ENCODE results near the gene AKAP1. TPM values are rescaled to one million over a fixed set of nuclear protein-coding genes. Genes with fewer than 3 reads are reported as not detected.
A peak's percentile ranks its signal among the peaks of the same experiment; 100 is the strongest.

AKAP1 gene
- total RNA-seq, 1 experiment from 2014 or later, result 56.1 TPM

GRCh38 chr17:57110152-57110542, 25.1 kb downstream of the AKAP1 start:
- Histone ChIP-seq H3K27ac (ENCODE audit: low read length) (no peak overlapping the region), H3K9ac (ENCODE audit: low read length) (no peak overlapping the region), H4K20me1 (ENCODE audit: insufficient read depth, low read depth, low read length) (peaks cover 23% of the 10 kb centered on the region; the same call in 1 of the 2 replicates), H3K9me3 (ENCODE audit: low read length) (no peaks in the 10 kb centered on the region), H3K4me1 (ENCODE audit: low read length) (peaks cover 3% of the 10 kb centered on the region; the same call in 1 of the 2 replicates), H3K4me3 (ENCODE audit: low read length) (no peak overlapping the region), H3K9me2 (replicated peaks; ENCODE audit: insufficient read depth, low read length) (no peaks in the 10 kb centered on the region), H3K79me2 (ENCODE audit: low read length) (peaks cover 40% of the 10 kb centered on the region), H3K36me3 (ENCODE audit: insufficient read depth, low read length) (peaks cover 18% of the 10 kb centered on the region; the same call in 1 of the 2 replicates), H2AFZ (ENCODE audit: low read length) (no peak overlapping the region), H3K27me3 (ENCODE audit: low read length) (no peaks in the 10 kb centered on the region), H3K4me2 (ENCODE audit: low read depth, low read length, poor library complexity, severe bottlenecking) (no peak overlapping the region)
- DNase-seq, result no peak

GRCh38 chr17:57110579-57111325, 25.7 kb downstream of the AKAP1 start:
- no peak overlapping the region for H3K4me2 ChIP-seq (ENCODE audit: low read depth, low read length, poor library complexity, severe bottlenecking)
- H4K20me1 ChIP-seq (ENCODE audit: insufficient read depth, low read depth, low read length), result peaks cover 21% of the 10 kb centered on the region; the same call in 1 of the 2 replicates
- no peak overlapping the region for H2AFZ ChIP-seq (ENCODE audit: low read length)
- no peak overlapping the region for H3K4me3 ChIP-seq (ENCODE audit: low read length)
- H3K27me3 ChIP-seq (ENCODE audit: low read length), result no peaks in the 10 kb centered on the region
- no peak overlapping the region for H3K9ac ChIP-seq (ENCODE audit: low read length)
- no peaks in the 10 kb centered on the region for H3K9me2 ChIP-seq (replicated peaks; ENCODE audit: insufficient read depth, low read length)
- no peaks in the 10 kb centered on the region for H3K9me3 ChIP-seq (ENCODE audit: low read length)
- no peak for DNase-seq
- H3K27ac ChIP-seq (ENCODE audit: low read length), result no peak overlapping the region
- H3K79me2 ChIP-seq (ENCODE audit: low read length), result peaks cover 34% of the 10 kb centered on the region
- H3K36me3 ChIP-seq (ENCODE audit: insufficient read depth, low read length), result peaks cover 24% of the 10 kb centered on the region; the same call in 1 of the 2 replicates
- peaks cover 3% of the 10 kb centered on the region; the same call in 1 of the 2 replicates for H3K4me1 ChIP-seq (ENCODE audit: low read length)

GRCh38 chr17:57111386-57111785, 26.3 kb downstream of the AKAP1 start:
- Histone ChIP-seq H3K79me2 (ENCODE audit: low read length) (peaks cover 28% of the 10 kb centered on the region), H3K4me2 (ENCODE audit: low read depth, low read length, poor library complexity, severe bottlenecking) (no peak overlapping the region), H3K9ac (ENCODE audit: low read length) (no peak overlapping the region), H4K20me1 (ENCODE audit: insufficient read depth, low read depth, low read length) (0 out of 2 replicates have a peak, but pooled peaks cover 16% of the 10 kb centered on the region), H2AFZ (ENCODE audit: low read length) (no peak overlapping the region), H3K4me3 (ENCODE audit: low read length) (no peak overlapping the region), H3K4me1 (ENCODE audit: low read length) (peaks cover 3% of the 10 kb centered on the region; the same call in 1 of the 2 replicates), H3K36me3 (ENCODE audit: insufficient read depth, low read length) (peaks cover 26% of the 10 kb centered on the region; the same call in 1 of the 2 replicates), H3K27me3 (ENCODE audit: low read length) (no peaks in the 10 kb centered on the region), H3K9me3 (ENCODE audit: low read length) (no peaks in the 10 kb centered on the region), H3K9me2 (replicated peaks; ENCODE audit: insufficient read depth, low read length) (no peaks in the 10 kb centered on the region), H3K27ac (ENCODE audit: low read length) (no peak overlapping the region)
- DNase-seq, result no peak

GRCh38 chr17:57113011-57113410, 28.0 kb downstream of the AKAP1 start:
- Histone ChIP-seq H3K27ac (ENCODE audit: low read length) (no peak overlapping the region), H3K9me3 (ENCODE audit: low read length) (no peaks in the 10 kb centered on the region), H3K9ac (ENCODE audit: low read length) (no peak overlapping the region), H3K4me3 (ENCODE audit: low read length) (no peak overlapping the region), H3K9me2 (replicated peaks; ENCODE audit: insufficient read depth, low read length) (no peaks in the 10 kb centered on the region), H3K4me2 (ENCODE audit: low read depth, low read length, poor library complexity, severe bottlenecking) (no peak overlapping the region), H3K36me3 (ENCODE audit: insufficient read depth, low read length) (peaks cover 30% of the 10 kb centered on the region; the same call in 1 of the 2 replicates), H3K4me1 (ENCODE audit: low read length) (peaks cover 3% of the 10 kb centered on the region; the same call in 1 of the 2 replicates), H2AFZ (ENCODE audit: low read length) (no peak overlapping the region), H3K79me2 (ENCODE audit: low read length) (peaks cover 15% of the 10 kb centered on the region), H3K27me3 (ENCODE audit: low read length) (no peaks in the 10 kb centered on the region), H4K20me1 (ENCODE audit: insufficient read depth, low read depth, low read length) (0 out of 2 replicates have a peak, but pooled peaks cover 12% of the 10 kb centered on the region)
- DNase-seq, result no peak

GRCh38 chr17:57113656-57114055, 28.6 kb downstream of the AKAP1 start:
- Histone ChIP-seq H2AFZ (ENCODE audit: low read length) (no peak overlapping the region), H4K20me1 (ENCODE audit: insufficient read depth, low read depth, low read length) (0 out of 2 replicates have a peak, but pooled peaks cover 12% of the 10 kb centered on the region), H3K79me2 (ENCODE audit: low read length) (peaks cover 11% of the 10 kb centered on the region), H3K9me2 (replicated peaks; ENCODE audit: insufficient read depth, low read length) (no peaks in the 10 kb centered on the region), H3K9ac (ENCODE audit: low read length) (no peak overlapping the region), H3K4me2 (ENCODE audit: low read depth, low read length, poor library complexity, severe bottlenecking) (no peak overlapping the region), H3K27ac (ENCODE audit: low read length) (no peak overlapping the region), H3K9me3 (ENCODE audit: low read length) (no peaks in the 10 kb centered on the region), H3K27me3 (ENCODE audit: low read length) (no peaks in the 10 kb centered on the region), H3K4me3 (ENCODE audit: low read length) (no peak overlapping the region), H3K36me3 (ENCODE audit: insufficient read depth, low read length) (peaks cover 37% of the 10 kb centered on the region; the same call in 1 of the 2 replicates), H3K4me1 (ENCODE audit: low read length) (peaks cover 3% of the 10 kb centered on the region; the same call in 1 of the 2 replicates)
- DNase-seq, result no peak

GRCh38 chr17:57114085-57114673, 29.1 kb downstream of the AKAP1 start:
- Histone ChIP-seq H2AFZ (ENCODE audit: low read length) (no peak overlapping the region), H3K9ac (ENCODE audit: low read length) (no peak overlapping the region), H3K4me1 (ENCODE audit: low read length) (peaks cover 3% of the 10 kb centered on the region; the same call in 1 of the 2 replicates), H3K4me2 (ENCODE audit: low read depth, low read length, poor library complexity, severe bottlenecking) (no peak overlapping the region), H3K4me3 (ENCODE audit: low read length) (no peak overlapping the region), H3K9me2 (replicated peaks; ENCODE audit: insufficient read depth, low read length) (no peaks in the 10 kb centered on the region), H3K36me3 (ENCODE audit: insufficient read depth, low read length) (peaks cover 40% of the 10 kb centered on the region; the same call in 1 of the 2 replicates), H3K9me3 (ENCODE audit: low read length) (no peaks in the 10 kb centered on the region), H3K79me2 (ENCODE audit: low read length) (peaks cover 5% of the 10 kb centered on the region), H4K20me1 (ENCODE audit: insufficient read depth, low read depth, low read length) (0 out of 2 replicates have a peak, but pooled peaks cover 8% of the 10 kb centered on the region), H3K27me3 (ENCODE audit: low read length) (no peaks in the 10 kb centered on the region), H3K27ac (ENCODE audit: low read length) (no peak overlapping the region)
- DNase-seq, result peak; percentile 81

GRCh38 chr17:57115377-57115776, 30.3 kb downstream of the AKAP1 start:
- H3K9me3 ChIP-seq (ENCODE audit: low read length), result no peaks in the 10 kb centered on the region
- no peak overlapping the region for H3K27ac ChIP-seq (ENCODE audit: low read length)
- DNase-seq, result no peak
- H2AFZ ChIP-seq (ENCODE audit: low read length), result no peak overlapping the region
- no peaks in the 10 kb centered on the region for H3K4me1 ChIP-seq (ENCODE audit: low read length)
- H3K9me2 ChIP-seq (replicated peaks; ENCODE audit: insufficient read depth, low read length), result no peaks in the 10 kb centered on the region
- H3K36me3 ChIP-seq (ENCODE audit: insufficient read depth, low read length), result peaks cover 38% of the 10 kb centered on the region; the same call in 1 of the 2 replicates
- no peaks in the 10 kb centered on the region for H3K27me3 ChIP-seq (ENCODE audit: low read length)
- no peak overlapping the region for H3K4me2 ChIP-seq (ENCODE audit: low read depth, low read length, poor library complexity, severe bottlenecking)
- 0 out of 2 replicates have a peak, but pooled peaks cover 6% of the 10 kb centered on the region for H4K20me1 ChIP-seq (ENCODE audit: insufficient read depth, low read depth, low read length)
- H3K79me2 ChIP-seq (ENCODE audit: low read length), result no peaks in the 10 kb centered on the region
- no peak overlapping the region for H3K4me3 ChIP-seq (ENCODE audit: low read length)
- no peak overlapping the region for H3K9ac ChIP-seq (ENCODE audit: low read length)

- Histone ChIP-seq H3K36me3 (ENCODE audit: insufficient read depth, low read length) (peaks cover 42% of the 10 kb centered on the region; the same call in 1 of the 2 replicates), H3K9me3 (ENCODE audit: low read length) (no peaks in the 10 kb centered on the region), H3K4me2 (ENCODE audit: low read depth, low read length, poor library complexity, severe bottlenecking) (no peak overlapping the region), H4K20me1 (ENCODE audit: insufficient read depth, low read depth, low read length) (0 out of 2 replicates have a peak, but pooled peaks cover 4% of the 10 kb centered on the region), H3K27ac (ENCODE audit: low read length) (no peak overlapping the region), H3K4me1 (ENCODE audit: low read length) (no peaks in the 10 kb centered on the region), H3K4me3 (ENCODE audit: low read length) (no peak overlapping the region), H3K9me2 (replicated peaks; ENCODE audit: insufficient read depth, low read length) (no peaks in the 10 kb centered on the region), H3K9ac (ENCODE audit: low read length) (no peak overlapping the region), H3K27me3 (ENCODE audit: low read length) (no peaks in the 10 kb centered on the region), H2AFZ (ENCODE audit: low read length) (no peak overlapping the region), H3K79me2 (ENCODE audit: low read length) (no peaks in the 10 kb centered on the region)
- DNase-seq, result no peak
Measured at GRCh38 chr17:57115916-57116315, 30.9 kb downstream of the AKAP1 start.
